ENCODE measurements around the gene BCAS3.
"Not testable (repeated sequence)": the region's sequence is repeated elsewhere in the genome, so short reads cannot be mapped to it uniquely, and the experiment has no call there.

The BCAS3 gene

GRCh38 chr17:61233991-61234750, 556.5 kb downstream of the BCAS3 start:
- Histone ChIP-seq H3K4me3 (ENCODE audit: insufficient read depth, low read depth, low read length, poor library complexity, severe bottlenecking) (no peak overlapping the region), H3K4me1 (ENCODE audit: control insufficient read depth, insufficient read depth, low read length, poor library complexity, severe bottlenecking) (no peaks in the 10 kb centered on the region), H3K36me3 (ENCODE audit: control insufficient read depth, insufficient read depth, low read length) (no peaks in the 10 kb centered on the region), H3K27me3 (replicated peaks; ENCODE audit: control insufficient read depth, insufficient read depth, low read length, poor library complexity, severe bottlenecking) (no peaks in the 10 kb centered on the region), H3K27ac (ENCODE audit: insufficient read depth, low read length, poor library complexity, severe bottlenecking) (no peak overlapping the region), H3K9me3 (ENCODE audit: control insufficient read depth, low read length) (no peaks in the 10 kb centered on the region)
- no peak for DNase-seq

GRCh38 chr17:61235001-61235826, 557.6 kb downstream of the BCAS3 start:
- H3K27me3 ChIP-seq (replicated peaks; ENCODE audit: control insufficient read depth, insufficient read depth, low read length, poor library complexity, severe bottlenecking): no peaks in the 10 kb centered on the region
- no peak for DNase-seq
- H3K27ac ChIP-seq (ENCODE audit: insufficient read depth, low read length, poor library complexity, severe bottlenecking): no peak overlapping the region
- no peak overlapping the region for H3K4me3 ChIP-seq (ENCODE audit: insufficient read depth, low read depth, low read length, poor library complexity, severe bottlenecking)
- no peaks in the 10 kb centered on the region for H3K4me1 ChIP-seq (ENCODE audit: control insufficient read depth, insufficient read depth, low read length, poor library complexity, severe bottlenecking)
- H3K9me3 ChIP-seq (ENCODE audit: control insufficient read depth, low read length): no peaks in the 10 kb centered on the region
- no peaks in the 10 kb centered on the region for H3K36me3 ChIP-seq (ENCODE audit: control insufficient read depth, insufficient read depth, low read length)

DNA sequence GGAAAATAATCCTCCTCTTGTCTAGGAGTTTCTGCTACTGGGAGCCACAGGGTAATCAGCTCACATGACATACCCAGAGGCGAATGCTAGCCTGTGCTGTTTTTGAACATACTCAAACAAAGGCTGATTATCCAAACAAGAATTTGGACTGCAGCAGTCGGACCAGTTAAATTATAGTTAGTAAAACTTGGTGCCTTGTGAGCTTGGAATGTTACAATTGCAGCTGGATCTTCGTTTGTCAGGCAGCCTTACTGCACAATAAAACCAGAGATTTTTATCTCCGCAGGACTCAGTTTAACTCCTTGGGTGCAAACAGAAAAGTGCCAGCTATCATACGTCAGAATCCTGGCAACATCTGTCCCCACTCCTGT, 558.2 kb downstream of the BCAS3 start:
- no peak for DNase-seq

GRCh38 chr17:61237275-61237674, 559.6 kb downstream of the BCAS3 start:
- Histone ChIP-seq H3K4me3 (ENCODE audit: insufficient read depth, low read depth, low read length, poor library complexity, severe bottlenecking) (no peak overlapping the region), H3K27me3 (replicated peaks; ENCODE audit: control insufficient read depth, insufficient read depth, low read length, poor library complexity, severe bottlenecking) (no peaks in the 10 kb centered on the region), H3K4me1 (ENCODE audit: control insufficient read depth, insufficient read depth, low read length, poor library complexity, severe bottlenecking) (no peaks in the 10 kb centered on the region), H3K9me3 (ENCODE audit: control insufficient read depth, low read length) (no peaks in the 10 kb centered on the region), H3K27ac (ENCODE audit: insufficient read depth, low read length, poor library complexity, severe bottlenecking) (no peak overlapping the region), H3K36me3 (ENCODE audit: control insufficient read depth, insufficient read depth, low read length) (no peaks in the 10 kb centered on the region)
- no peak for DNase-seq

More for the DNA sequence above, 558.2 kb downstream of the BCAS3 start:
- H3K4me3 ChIP-seq (ENCODE audit: insufficient read depth, low read depth, low read length, poor library complexity, severe bottlenecking): no peak overlapping the region
- H3K9me3 ChIP-seq (ENCODE audit: control insufficient read depth, low read length): no peaks in the 10 kb centered on the region
- H3K36me3 ChIP-seq (ENCODE audit: control insufficient read depth, insufficient read depth, low read length): no peaks in the 10 kb centered on the region
- no peaks in the 10 kb centered on the region for H3K27me3 ChIP-seq (replicated peaks; ENCODE audit: control insufficient read depth, insufficient read depth, low read length, poor library complexity, severe bottlenecking)
- H3K4me1 ChIP-seq (ENCODE audit: control insufficient read depth, insufficient read depth, low read length, poor library complexity, severe bottlenecking): no peaks in the 10 kb centered on the region
- H3K27ac ChIP-seq (ENCODE audit: insufficient read depth, low read length, poor library complexity, severe bottlenecking): no peak overlapping the region

- H3K36me3 ChIP-seq (ENCODE audit: control insufficient read depth, insufficient read depth, low read length): no peaks in the 10 kb centered on the region
Measured at GRCh38 chr17:61238455-61238933, 560.8 kb downstream of the BCAS3 start.

GRCh38 chr17:61239327-61239726, 561.7 kb downstream of the BCAS3 start:
- Histone ChIP-seq H3K9me3 (ENCODE audit: control insufficient read depth, low read length) (no peaks in the 10 kb centered on the region), H3K36me3 (ENCODE audit: control insufficient read depth, insufficient read depth, low read length) (no peaks in the 10 kb centered on the region), H3K27ac (ENCODE audit: insufficient read depth, low read length, poor library complexity, severe bottlenecking) (no peak overlapping the region), H3K27me3 (replicated peaks; ENCODE audit: control insufficient read depth, insufficient read depth, low read length, poor library complexity, severe bottlenecking) (no peaks in the 10 kb centered on the region), H3K4me3 (ENCODE audit: insufficient read depth, low read depth, low read length, poor library complexity, severe bottlenecking) (no peak overlapping the region), H3K4me1 (ENCODE audit: control insufficient read depth, insufficient read depth, low read length, poor library complexity, severe bottlenecking) (no peaks in the 10 kb centered on the region)
- DNase-seq: no peak

More at GRCh38 chr17:61238455-61238933, 560.8 kb downstream of the BCAS3 start:
- Histone ChIP-seq H3K4me3 (ENCODE audit: insufficient read depth, low read depth, low read length, poor library complexity, severe bottlenecking) (no peak overlapping the region), H3K9me3 (ENCODE audit: control insufficient read depth, low read length) (no peaks in the 10 kb centered on the region), H3K27me3 (replicated peaks; ENCODE audit: control insufficient read depth, insufficient read depth, low read length, poor library complexity, severe bottlenecking) (no peaks in the 10 kb centered on the region), H3K4me1 (ENCODE audit: control insufficient read depth, insufficient read depth, low read length, poor library complexity, severe bottlenecking) (no peaks in the 10 kb centered on the region), H3K27ac (ENCODE audit: insufficient read depth, low read length, poor library complexity, severe bottlenecking) (no peak overlapping the region)
- no peak for DNase-seq

DNA sequence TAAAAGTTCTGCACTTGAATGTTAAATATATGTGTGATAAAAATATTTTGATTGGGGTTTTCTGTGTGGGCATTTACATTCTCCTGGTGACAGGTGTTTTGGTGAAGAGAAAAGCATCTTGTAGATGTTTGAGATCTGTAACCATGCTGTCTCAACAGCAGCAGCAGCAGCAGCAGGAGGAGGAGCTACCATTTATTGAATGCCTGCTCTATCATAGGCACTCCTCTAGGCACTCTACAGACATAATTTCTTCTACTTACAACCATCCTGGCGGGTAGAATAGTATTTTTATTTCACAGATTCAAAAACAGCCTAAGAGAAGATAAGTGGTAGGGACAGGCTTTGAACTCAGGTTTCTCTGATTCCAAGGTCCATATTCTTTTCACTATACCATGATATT, 562.3 kb downstream of the BCAS3 start:
- Histone ChIP-seq H3K4me1 (ENCODE audit: control insufficient read depth, insufficient read depth, low read length, poor library complexity, severe bottlenecking) (no peaks in the 10 kb centered on the region), H3K36me3 (ENCODE audit: control insufficient read depth, insufficient read depth, low read length) (no peaks in the 10 kb centered on the region), H3K9me3 (ENCODE audit: control insufficient read depth, low read length) (no peaks in the 10 kb centered on the region), H3K4me3 (ENCODE audit: insufficient read depth, low read depth, low read length, poor library complexity, severe bottlenecking) (no peak overlapping the region), H3K27me3 (replicated peaks; ENCODE audit: control insufficient read depth, insufficient read depth, low read length, poor library complexity, severe bottlenecking) (no peaks in the 10 kb centered on the region), H3K27ac (ENCODE audit: insufficient read depth, low read length, poor library complexity, severe bottlenecking) (no peak overlapping the region)
- DNase-seq: no peak

DNA sequence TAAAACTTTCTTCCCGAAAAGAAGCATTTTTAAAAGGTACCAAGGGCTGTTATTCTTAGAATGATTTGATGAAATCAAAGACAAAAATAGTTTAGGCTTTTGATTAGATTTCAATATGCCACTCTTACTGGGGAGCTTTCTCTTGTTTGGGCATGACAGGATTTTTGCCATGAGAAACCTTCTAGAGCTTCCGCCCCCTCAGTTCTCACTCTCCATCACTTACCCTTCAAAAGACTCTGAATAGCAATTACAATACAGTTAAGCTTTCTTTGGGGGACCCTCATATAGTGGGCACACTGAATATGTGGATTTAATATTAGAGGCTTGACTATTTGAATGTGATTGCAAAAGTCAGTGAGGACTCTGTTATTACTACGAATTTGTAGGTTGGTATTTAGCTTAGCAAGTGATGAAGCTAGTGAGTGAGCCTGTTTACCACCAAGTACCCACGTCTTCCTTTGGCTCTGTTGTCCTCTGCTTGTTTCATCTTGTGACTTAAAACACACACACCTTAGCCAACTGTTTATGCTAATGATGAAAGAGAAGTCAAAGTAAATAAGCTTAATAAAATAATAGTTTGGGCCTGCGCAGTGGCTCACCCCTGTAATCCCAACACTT, 563.3 kb downstream of the BCAS3 start:
- DNase-seq: no peak
- Histone ChIP-seq H3K27me3 (replicated peaks; ENCODE audit: control insufficient read depth, insufficient read depth, low read length, poor library complexity, severe bottlenecking) (no peaks in the 10 kb centered on the region), H3K4me3 (ENCODE audit: insufficient read depth, low read depth, low read length, poor library complexity, severe bottlenecking) (no peak overlapping the region), H3K36me3 (ENCODE audit: control insufficient read depth, insufficient read depth, low read length) (no peaks in the 10 kb centered on the region), H3K9me3 (ENCODE audit: control insufficient read depth, low read length) (no peaks in the 10 kb centered on the region), H3K27ac (ENCODE audit: insufficient read depth, low read length, poor library complexity, severe bottlenecking) (no peak overlapping the region), H3K4me1 (ENCODE audit: control insufficient read depth, insufficient read depth, low read length, poor library complexity, severe bottlenecking) (no peaks in the 10 kb centered on the region)

DNA sequence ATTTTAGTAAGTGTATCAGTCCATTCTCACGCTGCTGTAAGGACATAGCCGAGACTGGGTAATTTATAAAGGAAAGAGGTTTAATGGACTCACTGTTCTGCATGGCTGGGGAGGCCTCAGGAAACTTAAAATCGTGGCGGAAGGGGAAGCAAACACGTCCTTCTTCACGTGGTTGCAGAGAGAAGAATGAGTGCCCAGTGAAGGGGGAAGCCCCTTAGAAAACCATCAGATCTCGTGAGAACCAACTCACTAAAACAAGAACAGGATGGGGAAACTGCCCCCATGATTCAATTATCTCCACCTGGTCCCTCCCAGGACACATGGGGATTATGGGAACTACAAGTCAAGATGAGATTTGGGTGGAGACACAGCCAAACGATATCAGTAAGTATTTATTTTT, 567.3 kb downstream of the BCAS3 start:
- H3K27ac ChIP-seq (ENCODE audit: insufficient read depth, low read length, poor library complexity, severe bottlenecking); H3K4me3 ChIP-seq (ENCODE audit: insufficient read depth, low read depth, low read length, poor library complexity, severe bottlenecking); H3K4me1 ChIP-seq (ENCODE audit: control insufficient read depth, insufficient read depth, low read length, poor library complexity, severe bottlenecking); H3K36me3 ChIP-seq (ENCODE audit: control insufficient read depth, insufficient read depth, low read length); H3K27me3 ChIP-seq (replicated peaks; ENCODE audit: control insufficient read depth, insufficient read depth, low read length, poor library complexity, severe bottlenecking); DNase-seq; H3K9me3 ChIP-seq (ENCODE audit: control insufficient read depth, low read length): not testable (repeated sequence)

GRCh38 chr17:61245706-61246135, 568.1 kb downstream of the BCAS3 start:
- no peaks in the 10 kb centered on the region for H3K9me3 ChIP-seq (ENCODE audit: control insufficient read depth, low read length)
- H3K27me3 ChIP-seq (replicated peaks; ENCODE audit: control insufficient read depth, insufficient read depth, low read length, poor library complexity, severe bottlenecking): no peaks in the 10 kb centered on the region
- no peak overlapping the region for H3K4me3 ChIP-seq (ENCODE audit: insufficient read depth, low read depth, low read length, poor library complexity, severe bottlenecking)
- H3K27ac ChIP-seq (ENCODE audit: insufficient read depth, low read length, poor library complexity, severe bottlenecking): no peak overlapping the region
- no peaks in the 10 kb centered on the region for H3K36me3 ChIP-seq (ENCODE audit: control insufficient read depth, insufficient read depth, low read length)
- no peaks in the 10 kb centered on the region for H3K4me1 ChIP-seq (ENCODE audit: control insufficient read depth, insufficient read depth, low read length, poor library complexity, severe bottlenecking)
- DNase-seq: no peak

Data from effector memory CD4-positive, alpha-beta T cell (primary cell).